Psoas muscle (tissue), 8 donors: ENCODE data around the gene TADA2B. TPM values are rescaled to one million over a fixed set of nuclear protein-coding genes. Genes with fewer than 3 reads are reported as not detected.

Experiments used
- ATAC-seq, 4 donors: fragments of 200-7000 bp; cut with Tn5 transposase; one replicate each; pipeline ENCODE4 v1.9.1; 2020; ENCODE audit warnings: moderate library complexity in 3 of 4, mild to moderate bottlenecking in 2 of 4
- DNase-seq, 2 donors: peaks; one replicate each; pipeline ENCODE4 v3.0.0-alpha.2; 2020
- H3K27ac ChIP-seq: fragments of 200-600 bp; one replicate; pipeline ENCODE4 v1.8.0; 2022
- H3K27me3 ChIP-seq, 3 donors: fragments of 200-600 bp in 1 of 3; one replicate each; pipeline versions ENCODE4 v1.6.1 to v1.8.0; 2013 to 2022; ENCODE audit warnings: low read length in 2 of 3, mild to moderate bottlenecking in 2 of 3, moderate library complexity in 1 of 3; ENCODE audit not compliant: insufficient read depth in 3 of 3
- H3K36me3 ChIP-seq, 2 donors: fragments of 200-600 bp in 1 of 2; one replicate each; pipeline versions ENCODE4 v1.6.1 to v1.8.0; 2013 to 2022; ENCODE audit warnings: low read depth in 1 of 2, mild to moderate bottlenecking in 1 of 2, moderate library complexity in 1 of 2; ENCODE audit not compliant: insufficient read depth in 1 of 2
- H3K4me1 ChIP-seq: fragments of 200-600 bp; one replicate; pipeline ENCODE4 v1.8.0; 2022
- H3K4me3 ChIP-seq: fragments of 200-600 bp; one replicate; pipeline ENCODE4 v1.8.0; 2022; ENCODE audit warnings: mild to moderate bottlenecking
- H3K9me3 ChIP-seq: fragments of 200-600 bp; one replicate; pipeline ENCODE4 v1.8.0; 2022
- CTCF ChIP-seq: fragments of 200-600 bp; IDR thresholded peaks from one replicate; pipeline ENCODE4 v1.8.0; 2022; ENCODE audit warnings: antibody characterized with exemption
- WGBS, 3 donors: extraction: QIAGEN DNeasy Blood & Tissue Kit; methylation state at CpG; one replicate each; pipeline versions ENCODE4 v1.1.6 to v1.1.7; 2013; 5-methylcytosine and 5-hydroxymethylcytosine counted together
- intact Hi-C, 2 donors: fragments of 100-400 bp; cut with DNase I; formaldehyde crosslinking; loops; one replicate each; pipeline versions ENCODE4 v1.11.0 to v1.14.2; 2022
- polyA plus RNA-seq, 3 donors: library from polyadenylated mRNA; stranded (reverse); fragments of 200-250 nt; gene quantifications; one replicate each; pipeline ENCODE4 v1.2.3, GENCODE V29; 2013
- total RNA-seq, 4 donors: library from RNA; stranded (reverse); fragmentation: NEBNext Ultra II Directional in 2 of 4; extraction: Animal tissue kit (Norgen Biotek cat#: 25700) in 2 of 4; gene quantifications; one replicate each; pipeline versions ENCODE4 v1.2.1 to v1.2.4, GENCODE V29; 2021 to 2023
- donor health status: healthy with polysubstance abuse.
- donor health status: DM: no; HTN: no; CAD: no; lungs with moderate emphysema.
- donor health status: Bipolar disorder and iron deficiency.
- donor health status: healthy.
- donor health status: DM: yes; HTN: yes; CAD: no.
- donor health status: DM: no; HTN: no; CAD: no.
- donor health status: DM: no; HTN: no; CAD: no.
- donor health status: DM: yes; HTN: yes; CAD: no.

Gene TADA2B
- total and polyA plus RNA-seq, 7 donors, result 21.0 to 70.3 (median 47.0) TPM

GRCh38 chr4:7055111-7055989 lies 12.2 kb downstream of the TADA2B start:
- TF ChIP-seq CTCF, result no peak
- no peak overlapping the region for H3K4me3 ChIP-seq
- ATAC-seq, result no peak
- no peaks in the 10 kb centered on the region for H3K9me3 ChIP-seq
- H3K27me3 ChIP-seq, result no peaks in the 10 kb centered on the region
- peaks cover 28% of the 10 kb centered on the region for H3K4me1 ChIP-seq
- WGBS, 3 donors, result 88 to 92% (median 89%) methylated on average over 31 of the region's 31 CpGs
- peaks cover 7 to 59% of the 10 kb centered on the region in 2 donors for H3K36me3 ChIP-seq
- no peak overlapping the region for H3K27ac ChIP-seq
- intact Hi-C loops, result no loop called here
- DNase-seq, result no peak

GRCh38 chr4:7055990-7056325 lies 12.8 kb downstream of the TADA2B start:
- H3K9me3 ChIP-seq, result no peaks in the 10 kb centered on the region
- TF ChIP-seq CTCF, result no peak
- H3K27me3 ChIP-seq, result no peaks in the 10 kb centered on the region
- peaks cover 11 to 65% of the 10 kb centered on the region in 2 donors for H3K36me3 ChIP-seq
- no peak overlapping the region for H3K27ac ChIP-seq
- H3K4me1 ChIP-seq, result peaks cover 22% of the 10 kb centered on the region
- intact Hi-C loops, result no loop called here
- no peak overlapping the region for H3K4me3 ChIP-seq
- DNase-seq (no peak), ATAC-seq (no peak)
- 83 to 89% (median 86%) methylated on average over 10 of the region's 10 CpGs for whole genome bisulfite sequencing, 3 donors

- H3K4me3 ChIP-seq, result no peak overlapping the region
- no peaks in the 10 kb centered on the region for H3K27me3 ChIP-seq
- no peak for TF ChIP-seq CTCF
- peaks cover 18 to 92% of the 10 kb centered on the region in 2 donors for H3K36me3 ChIP-seq
- no peaks in the 10 kb centered on the region for H3K4me1 ChIP-seq
- no peak for DNase-seq
- H3K27ac ChIP-seq, result no peak overlapping the region
- WGBS, 3 donors, result 91 to 95% (median 93%) methylated on average over 3 of the region's 3 CpGs
- H3K9me3 ChIP-seq, result no peaks in the 10 kb centered on the region
- intact Hi-C loops, result no loop called here
- no peak for ATAC-seq
Measured at GRCh38 chr4:7058792-7059191, 15.6 kb downstream of the TADA2B start.

- no peak for DNase-seq
- TF ChIP-seq CTCF, result no peak
- Histone ChIP-seq H3K4me3 (no peak overlapping the region), H3K4me1 (no peaks in the 10 kb centered on the region), H3K9me3 (no peaks in the 10 kb centered on the region), H3K27ac (no peak overlapping the region), H3K27me3 (no peaks in the 10 kb centered on the region), H3K36me3 (peaks cover 18 to 89% of the 10 kb centered on the region in 2 donors)
- 75 to 89% (median 77%) methylated on average over 11 of the region's 11 CpGs for WGBS, 3 donors
- ATAC-seq, result peak in 1 of 4 donors; percentile 23
- intact Hi-C loops, result no loop called here
Measured at GRCh38 chr4:7059662-7060061, 16.5 kb downstream of the TADA2B start.
